HEK293 (cell line): ENCODE data around the gene ZC2HC1C.
A peak's percentile ranks its signal among the peaks of the same experiment; 100 is the strongest.

Experiments
- AEBP2 ChIP-seq: fragments of 450-650 bp; formaldehyde crosslinking; IDR thresholded peaks from 2 replicates; pipeline ENCODE4 v1.5.1; 2016; ENCODE audit warnings: missing biosample characterization, missing genetic modification characterization, borderline replicate concordance
- BCL11A ChIP-seq: fragments of 450-650 bp; formaldehyde crosslinking; IDR thresholded peaks from 2 replicates; pipeline ENCODE4 v1.5.1; 2016; ENCODE audit warnings: low read depth, missing biosample characterization, missing genetic modification characterization
- FEZF1 ChIP-seq: fragments of 450-650 bp; formaldehyde crosslinking; IDR thresholded peaks from 2 replicates; pipeline ENCODE4 v1.5.1; 2016; ENCODE audit warnings: missing biosample characterization, missing genetic modification characterization
- HOXC10 ChIP-seq: sonication (generic); formaldehyde crosslinking; IDR thresholded peaks from 2 replicates; pipeline ENCODE4 v1.8.1; 2023; ENCODE audit warnings: mild to moderate bottlenecking, missing genetic modification reagents
- MEIS1 ChIP-seq: sonication (generic); formaldehyde crosslinking; IDR thresholded peaks from 2 replicates; pipeline ENCODE4 v1.8.1; 2022; ENCODE audit warnings: missing genetic modification reagents, mild to moderate bottlenecking, borderline replicate concordance
- SCRT1 ChIP-seq: fragments of 450-650 bp; formaldehyde crosslinking; IDR thresholded peaks from 2 replicates; pipeline ENCODE4 v1.5.1; 2016; ENCODE audit warnings: missing biosample characterization, missing genetic modification characterization, borderline replicate concordance
- SETDB1 ChIP-seq: IDR thresholded peaks from one replicate; pipeline ENCODE4 v1.6.1; 2017; ENCODE audit warnings: mild to moderate bottlenecking, low read length, moderate library complexity, mixed read lengths; ENCODE audit not compliant: insufficient read length
- ZBTB1 ChIP-seq: fragments of 450-650 bp; formaldehyde crosslinking; IDR thresholded peaks from 2 replicates; pipeline ENCODE4 v1.5.1; 2016; ENCODE audit warnings: missing biosample characterization, missing genetic modification characterization
- ZBTB48 ChIP-seq: fragments of 450-650 bp; formaldehyde crosslinking; IDR thresholded peaks from 2 replicates; pipeline ENCODE4 v1.5.1; 2016; ENCODE audit warnings: missing biosample characterization, missing genetic modification characterization
- ZBTB7A ChIP-seq: fragments of 450-650 bp; formaldehyde crosslinking; IDR thresholded peaks from 2 replicates; pipeline ENCODE4 v1.5.1; 2016; ENCODE audit warnings: low read depth, missing biosample characterization, missing genetic modification characterization
- ZFP41 ChIP-seq: fragments of 450-650 bp; formaldehyde crosslinking; IDR thresholded peaks from 2 replicates; pipeline ENCODE4 v1.5.1; 2016; ENCODE audit warnings: missing biosample characterization, missing genetic modification characterization, borderline replicate concordance
- ZNF132 ChIP-seq: fragments of 450-650 bp; formaldehyde crosslinking; IDR thresholded peaks from 2 replicates; pipeline ENCODE4 v1.5.1; 2017; ENCODE audit warnings: missing biosample characterization, missing genetic modification characterization, borderline replicate concordance
- ZNF157 ChIP-seq: fragments of 450-650 bp; formaldehyde crosslinking; IDR thresholded peaks from 2 replicates; pipeline ENCODE4 v1.5.1; 2016; ENCODE audit warnings: missing biosample characterization, missing genetic modification characterization
- ZNF16 ChIP-seq: fragments of 450-650 bp; formaldehyde crosslinking; IDR thresholded peaks from 2 replicates; pipeline ENCODE4 v1.5.1; 2016; ENCODE audit warnings: low read depth, missing biosample characterization, missing genetic modification characterization
- ZNF214 ChIP-seq: fragments of 450-650 bp; formaldehyde crosslinking; IDR thresholded peaks from 2 replicates; pipeline ENCODE4 v1.5.1; 2017; ENCODE audit warnings: missing biosample characterization, mild to moderate bottlenecking, missing genetic modification characterization, borderline replicate concordance
- ZNF341 ChIP-seq: fragments of 450-650 bp; formaldehyde crosslinking; IDR thresholded peaks from 2 replicates; pipeline ENCODE4; 2016; ENCODE audit warnings: low read depth, missing biosample characterization, missing genetic modification characterization
- ZNF350 ChIP-seq: fragments of 450-650 bp; formaldehyde crosslinking; IDR thresholded peaks from 2 replicates; pipeline ENCODE4 v1.5.0; 2017; ENCODE audit warnings: missing biosample characterization, mild to moderate bottlenecking, missing genetic modification characterization
- ZNF404 ChIP-seq: fragments of 450-650 bp; formaldehyde crosslinking; IDR thresholded peaks from 2 replicates; pipeline ENCODE4 v1.5.1; 2017; ENCODE audit warnings: missing biosample characterization, missing genetic modification characterization
- ZNF423 ChIP-seq: fragments of 450-650 bp; formaldehyde crosslinking; IDR thresholded peaks from 2 replicates; pipeline ENCODE4 v1.5.1; 2016; ENCODE audit warnings: missing biosample characterization, missing genetic modification characterization
- ZNF473 ChIP-seq: fragments of 450-650 bp; formaldehyde crosslinking; IDR thresholded peaks from 2 replicates; pipeline ENCODE4 v1.5.1; 2017; ENCODE audit warnings: missing biosample characterization, missing genetic modification characterization
- ZNF521 ChIP-seq: fragments of 450-650 bp; formaldehyde crosslinking; IDR thresholded peaks from 2 replicates; pipeline ENCODE4 v1.5.1; 2017; ENCODE audit warnings: missing biosample characterization, mild to moderate bottlenecking, missing genetic modification characterization
- ZNF561 ChIP-seq: fragments of 450-650 bp; IDR thresholded peaks from 2 replicates; pipeline ENCODE4 v1.5.1; 2018; ENCODE audit warnings: missing biosample characterization, missing genetic modification characterization, borderline replicate concordance
- ZNF580 ChIP-seq: fragments of 450-650 bp; formaldehyde crosslinking; IDR thresholded peaks from 2 replicates; pipeline ENCODE4 v1.5.1; 2016; ENCODE audit warnings: missing biosample characterization, missing genetic modification characterization
- ZNF600 ChIP-seq: fragments of 450-650 bp; formaldehyde crosslinking; IDR thresholded peaks from 2 replicates; pipeline ENCODE4 v1.5.1; 2016; ENCODE audit warnings: missing biosample characterization, missing genetic modification characterization
- ZNF792 ChIP-seq: fragments of 450-650 bp; formaldehyde crosslinking; IDR thresholded peaks from 2 replicates; pipeline ENCODE4 v1.5.1; 2016; ENCODE audit warnings: missing biosample characterization, missing genetic modification characterization
- TF ChIP-seq, protein P1 (sequence below): fragments of 450-650 bp; formaldehyde crosslinking; IDR thresholded peaks from 2 replicates; pipeline ENCODE4 v1.5.1; 2017; ENCODE audit warnings: missing biosample characterization, missing genetic modification characterization
- TF ChIP-seq, protein P2 (sequence below): fragments of 450-650 bp; formaldehyde crosslinking; conservative IDR thresholded peaks from 2 replicates; pipeline ENCODE4 v1.5.1; 2016; ENCODE audit warnings: low read depth, missing biosample characterization, missing genetic modification characterization

The ZC2HC1C gene

GRCh38 chr14:75069121-75069810 lies at the start of gene ZC2HC1C (continued):
- TF ChIP-seq ZNF132 (tag by site-specific recombination) (no peak), ZNF404 (no peak), ZNF600 (tag by site-specific recombination) (peak; percentile 32; the same call in 1 of the 2 replicates), ZNF157 (tag by site-specific recombination) (no peak), ZNF580 (tag by site-specific recombination) (no peak), ZNF16 (tag by site-specific recombination) (no peak), AEBP2 (tag by site-specific recombination) (no peak), MEIS1 (CRISPR knock-in tag) (no peak), ZFP41 (tag by site-specific recombination) (no peak), FEZF1 (no peak), ZBTB1 (tag by site-specific recombination) (no peak), ZNF341 (tag by site-specific recombination) (peak; percentile 56; the same call in 1 of the 2 replicates), BCL11A (tag by site-specific recombination) (peak; percentile 98), ZNF214 (no peak), ZNF561 (tag by site-specific recombination) (peak; percentile 53; the same call in 1 of the 2 replicates), ZNF521 (tag by site-specific recombination) (no peak), ZNF423 (no peak), ZBTB48 (tag by site-specific recombination) (no peak), ZBTB7A (tag by site-specific recombination) (no peak), HOXC10 (CRISPR knock-in tag) (no peak), SCRT1 (tag by site-specific recombination) (no peak), ZNF473 (tag by site-specific recombination) (no peak), ZNF350 (tag by site-specific recombination) (no peak), ZNF792 (tag by site-specific recombination) (no peak), SETDB1 (no peak)
- TF ChIP-seq, protein P1, sequence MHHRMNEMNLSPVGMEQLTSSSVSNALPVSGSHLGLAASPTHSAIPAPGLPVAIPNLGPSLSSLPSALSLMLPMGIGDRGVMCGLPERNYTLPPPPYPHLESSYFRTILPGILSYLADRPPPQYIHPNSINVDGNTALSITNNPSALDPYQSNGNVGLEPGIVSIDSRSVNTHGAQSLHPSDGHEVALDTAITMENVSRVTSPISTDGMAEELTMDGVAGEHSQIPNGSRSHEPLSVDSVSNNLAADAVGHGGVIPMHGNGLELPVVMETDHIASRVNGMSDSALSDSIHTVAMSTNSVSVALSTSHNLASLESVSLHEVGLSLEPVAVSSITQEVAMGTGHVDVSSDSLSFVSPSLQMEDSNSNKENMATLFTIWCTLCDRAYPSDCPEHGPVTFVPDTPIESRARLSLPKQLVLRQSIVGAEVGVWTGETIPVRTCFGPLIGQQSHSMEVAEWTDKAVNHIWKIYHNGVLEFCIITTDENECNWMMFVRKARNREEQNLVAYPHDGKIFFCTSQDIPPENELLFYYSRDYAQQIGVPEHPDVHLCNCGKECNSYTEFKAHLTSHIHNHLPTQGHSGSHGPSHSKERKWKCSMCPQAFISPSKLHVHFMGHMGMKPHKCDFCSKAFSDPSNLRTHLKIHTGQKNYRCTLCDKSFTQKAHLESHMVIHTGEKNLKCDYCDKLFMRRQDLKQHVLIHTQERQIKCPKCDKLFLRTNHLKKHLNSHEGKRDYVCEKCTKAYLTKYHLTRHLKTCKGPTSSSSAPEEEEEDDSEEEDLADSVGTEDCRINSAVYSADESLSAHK (tag by site-specific recombination) = no peak
- TF ChIP-seq, protein P2, sequence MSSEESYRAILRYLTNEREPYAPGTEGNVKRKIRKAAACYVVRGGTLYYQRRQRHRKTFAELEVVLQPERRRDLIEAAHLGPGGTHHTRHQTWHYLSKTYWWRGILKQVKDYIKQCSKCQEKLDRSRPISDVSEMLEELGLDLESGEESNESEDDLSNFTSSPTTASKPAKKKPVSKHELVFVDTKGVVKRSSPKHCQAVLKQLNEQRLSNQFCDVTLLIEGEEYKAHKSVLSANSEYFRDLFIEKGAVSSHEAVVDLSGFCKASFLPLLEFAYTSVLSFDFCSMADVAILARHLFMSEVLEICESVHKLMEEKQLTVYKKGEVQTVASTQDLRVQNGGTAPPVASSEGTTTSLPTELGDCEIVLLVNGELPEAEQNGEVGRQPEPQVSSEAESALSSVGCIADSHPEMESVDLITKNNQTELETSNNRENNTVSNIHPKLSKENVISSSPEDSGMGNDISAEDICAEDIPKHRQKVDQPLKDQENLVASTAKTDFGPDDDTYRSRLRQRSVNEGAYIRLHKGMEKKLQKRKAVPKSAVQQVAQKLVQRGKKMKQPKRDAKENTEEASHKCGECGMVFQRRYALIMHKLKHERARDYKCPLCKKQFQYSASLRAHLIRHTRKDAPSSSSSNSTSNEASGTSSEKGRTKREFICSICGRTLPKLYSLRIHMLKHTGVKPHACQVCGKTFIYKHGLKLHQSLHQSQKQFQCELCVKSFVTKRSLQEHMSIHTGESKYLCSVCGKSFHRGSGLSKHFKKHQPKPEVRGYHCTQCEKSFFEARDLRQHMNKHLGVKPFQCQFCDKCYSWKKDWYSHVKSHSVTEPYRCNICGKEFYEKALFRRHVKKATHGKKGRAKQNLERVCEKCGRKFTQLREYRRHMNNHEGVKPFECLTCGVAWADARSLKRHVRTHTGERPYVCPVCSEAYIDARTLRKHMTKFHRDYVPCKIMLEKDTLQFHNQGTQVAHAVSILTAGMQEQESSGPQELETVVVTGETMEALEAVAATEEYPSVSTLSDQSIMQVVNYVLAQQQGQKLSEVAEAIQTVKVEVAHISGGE (tag by site-specific recombination) = peak; percentile 37; the same call in 1 of the 2 replicates
- TF ChIP-seq, all 188 proteins: peak for 31
